ENCODE data around the gene OSCP1.
A peak's percentile ranks its signal among the peaks of the same experiment; 100 is the strongest.

Gene OSCP1

DNA sequence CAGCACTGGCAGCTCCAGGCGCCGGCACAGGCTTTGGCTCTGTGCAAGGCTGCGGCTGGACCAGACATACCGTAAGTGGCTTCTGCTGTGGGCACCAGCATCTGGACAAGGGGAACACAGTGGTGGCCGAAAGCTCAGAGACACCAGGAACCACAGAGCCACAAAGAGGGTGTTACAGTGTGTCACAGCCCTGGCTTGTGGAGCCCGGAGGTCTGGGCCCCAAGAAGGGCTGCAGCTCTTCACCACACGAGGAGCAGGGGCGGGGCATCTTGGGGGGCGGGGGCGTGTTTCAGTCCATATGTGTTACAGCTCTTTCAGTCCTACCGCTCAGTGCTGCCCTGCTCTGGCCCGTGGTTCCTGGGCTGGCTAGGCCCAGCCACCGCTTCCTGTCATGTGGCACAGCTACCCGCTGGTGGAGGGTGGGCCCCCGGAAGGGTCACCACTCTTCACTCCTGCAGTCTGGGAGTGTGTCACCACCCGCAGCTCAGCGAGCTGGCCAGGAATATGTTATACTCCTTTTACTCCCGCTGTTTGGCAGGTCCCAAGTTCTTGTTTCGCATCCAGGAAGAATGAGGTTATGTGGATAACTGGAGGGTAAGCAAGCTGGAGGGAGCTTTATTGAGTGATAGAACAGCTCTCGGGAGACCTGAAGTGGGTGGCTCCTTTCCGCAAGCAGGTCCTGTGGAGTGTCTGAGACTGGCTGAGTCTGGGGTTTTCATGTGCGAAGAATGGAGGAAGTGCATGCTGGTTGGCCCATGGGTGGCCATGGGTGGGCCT lies 49.2 kb downstream of the OSCP1 start:
- DNase-seq = no peak

DNA sequence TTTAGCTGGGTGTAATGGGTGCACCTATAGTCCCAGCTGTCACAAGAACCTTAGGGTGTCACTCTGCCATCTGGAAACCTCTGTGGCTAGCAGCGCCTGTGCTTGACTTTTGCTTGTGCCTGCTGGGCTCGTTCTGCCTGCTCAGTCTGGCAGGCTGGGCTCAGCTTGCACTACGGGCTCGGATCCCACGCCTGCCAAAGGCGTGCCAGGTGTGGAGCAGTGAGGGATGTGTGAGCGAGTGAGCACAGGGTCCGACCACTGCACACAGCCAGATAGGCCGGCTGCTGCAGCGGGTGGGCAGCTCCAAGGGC lies 49.8 kb downstream of the OSCP1 start:
- peak; percentile 1 for DNase-seq

DNA sequence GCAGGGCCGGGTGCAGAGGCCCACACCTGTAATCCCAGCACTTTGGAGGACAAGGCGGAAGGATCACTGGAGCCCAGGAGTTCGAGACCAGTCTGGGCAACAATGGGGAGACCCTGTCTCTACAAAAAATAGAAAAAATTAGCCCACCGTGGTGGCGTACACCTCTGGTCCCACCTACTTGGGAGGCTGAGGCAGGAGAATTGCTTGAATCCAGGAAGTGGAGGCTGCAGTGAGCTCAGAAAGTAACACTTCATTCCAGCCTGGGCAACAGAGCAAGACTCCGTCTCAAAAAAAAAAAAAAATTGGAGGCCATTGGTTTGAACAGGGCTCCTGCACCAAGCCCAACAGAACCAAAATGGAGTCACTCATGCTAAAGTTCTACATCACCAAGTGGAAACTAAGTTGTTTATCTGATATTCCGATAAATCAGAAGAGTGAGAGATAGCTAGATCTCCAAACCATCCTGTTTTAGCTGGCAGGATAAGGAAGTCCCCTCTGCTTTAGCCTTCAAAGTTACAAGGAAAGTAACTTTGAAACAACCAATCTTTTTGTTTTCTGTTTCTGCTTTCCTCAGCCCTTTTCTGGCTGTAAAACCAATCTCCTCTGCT lies 51.8 kb downstream of the OSCP1 start:
- no peak for DNase-seq

DNA sequence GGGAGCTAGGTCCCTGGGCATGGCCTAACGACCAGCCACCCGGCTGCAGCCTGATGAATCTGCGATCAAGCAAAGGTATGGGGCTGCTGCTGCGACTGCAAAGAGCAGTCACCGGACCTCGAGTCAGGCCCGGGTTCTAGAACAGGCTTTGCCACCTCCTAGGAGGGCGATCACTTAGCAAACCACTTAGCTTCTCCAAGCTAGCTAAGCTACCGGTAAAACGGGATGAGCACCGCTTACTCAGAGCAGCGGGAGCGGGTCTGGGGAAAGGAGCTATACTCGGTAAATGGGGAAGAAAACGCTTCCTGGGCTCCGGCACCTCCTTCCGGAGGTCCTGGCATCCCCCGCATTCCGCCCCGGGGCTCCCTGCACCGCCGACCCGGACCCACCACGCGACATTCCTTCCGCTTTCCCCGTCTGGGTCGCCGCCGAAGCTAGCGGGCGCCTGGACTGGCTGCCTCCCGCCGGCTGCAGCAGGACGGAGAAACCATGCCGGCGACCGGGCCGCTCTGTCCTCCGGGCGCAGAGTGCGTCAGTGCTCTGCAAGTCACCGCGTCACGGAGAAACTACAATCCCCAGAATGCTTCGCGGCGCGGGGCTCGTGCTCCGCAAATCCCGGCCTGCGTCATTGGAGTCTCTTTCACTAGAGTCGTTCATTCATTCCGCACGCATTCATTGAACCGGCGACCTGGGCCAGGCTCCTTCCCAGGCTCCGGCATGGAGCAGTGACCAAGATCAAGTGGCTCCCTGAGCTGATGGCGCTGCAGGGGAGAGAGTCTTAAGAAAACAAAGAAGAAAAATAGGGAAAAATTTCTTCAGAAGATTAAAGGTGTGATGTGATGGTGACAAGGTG lies 52.6 kb downstream of the OSCP1 start, which contains the start of gene LSM10:
TSS of gene LSM10 (minus strand) at position 531 of the 853 bp plus-strand sequence. CDS start 3,779 bp downstream, outside the sequence.
- DNase-seq = peak; percentile 68

DNA sequence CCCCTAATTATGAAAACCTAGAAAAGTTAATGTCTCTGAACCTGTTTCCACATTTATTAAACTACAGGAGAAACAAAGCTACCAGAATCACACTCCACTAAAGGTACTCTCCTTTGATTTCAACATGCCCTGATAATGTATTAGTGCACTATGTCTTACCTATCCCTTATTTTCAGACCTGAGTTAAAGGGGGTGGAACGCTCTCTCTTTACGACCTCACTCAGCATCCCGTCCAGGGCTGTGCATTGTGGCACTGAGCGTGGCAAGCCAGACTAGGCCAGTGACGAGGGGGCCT lies 53.2 kb downstream of the OSCP1 start:
- DNase-seq = no peak

DNA sequence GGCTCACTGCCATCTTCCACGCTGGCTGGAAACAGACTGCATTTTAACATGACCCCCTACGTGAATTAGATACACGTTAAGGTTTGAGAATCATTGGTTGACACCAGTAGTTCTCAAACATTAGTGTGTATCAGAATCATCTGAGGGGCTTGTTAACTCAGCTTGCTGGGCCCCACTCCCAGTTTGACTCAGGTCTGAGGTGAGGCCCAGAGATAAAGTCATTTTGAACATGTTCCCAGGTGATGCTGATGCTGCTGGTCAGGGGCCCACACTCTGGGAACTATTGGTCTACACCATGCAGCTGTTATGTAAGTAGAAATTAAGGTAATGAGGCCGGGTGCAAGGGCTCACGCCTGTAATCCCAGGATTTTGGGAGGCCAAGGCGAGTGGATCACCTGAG lies 53.9 kb downstream of the OSCP1 start:
- no peak for DNase-seq

DNA sequence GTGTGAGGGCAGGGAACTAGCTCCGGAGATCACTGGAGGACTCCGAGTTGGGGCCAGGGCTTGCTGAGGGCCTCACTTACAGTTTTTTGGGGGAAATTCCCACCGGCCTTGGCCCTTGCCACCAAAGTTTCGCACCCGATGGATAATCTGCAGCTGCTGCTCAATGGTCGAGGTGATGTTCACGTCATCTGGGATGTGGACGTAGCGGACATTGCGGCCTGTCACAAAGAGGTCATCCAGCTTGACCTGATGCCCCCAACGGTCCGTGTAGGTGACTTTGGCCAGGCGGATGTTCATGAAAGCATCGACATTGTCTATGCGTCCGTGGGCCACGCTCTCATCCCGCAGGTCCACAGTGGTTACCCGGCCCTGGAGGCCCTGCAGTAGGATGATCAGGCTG lies 56.6 kb downstream of the OSCP1 start:
- DNase-seq = no peak

DNA sequence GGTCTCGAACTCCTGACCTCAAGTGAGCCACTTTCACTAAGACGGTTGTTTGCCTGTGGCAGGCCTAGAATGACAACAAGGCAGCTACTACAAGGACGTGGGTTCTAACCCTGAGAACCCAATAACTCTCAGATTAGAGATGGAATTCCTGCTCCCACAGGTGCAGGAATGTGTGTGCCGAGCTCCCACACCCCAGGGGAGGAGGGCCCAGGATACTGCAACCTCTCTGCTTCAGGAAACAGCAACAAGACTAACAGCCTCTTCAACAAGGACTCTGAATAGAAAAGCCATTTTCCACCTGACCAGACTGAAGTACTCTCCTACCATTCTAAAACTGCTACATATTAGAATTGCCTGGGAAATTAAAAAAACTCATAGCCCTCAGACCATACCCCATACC lies 57.4 kb downstream of the OSCP1 start:
- DNase-seq = no peak

DNA sequence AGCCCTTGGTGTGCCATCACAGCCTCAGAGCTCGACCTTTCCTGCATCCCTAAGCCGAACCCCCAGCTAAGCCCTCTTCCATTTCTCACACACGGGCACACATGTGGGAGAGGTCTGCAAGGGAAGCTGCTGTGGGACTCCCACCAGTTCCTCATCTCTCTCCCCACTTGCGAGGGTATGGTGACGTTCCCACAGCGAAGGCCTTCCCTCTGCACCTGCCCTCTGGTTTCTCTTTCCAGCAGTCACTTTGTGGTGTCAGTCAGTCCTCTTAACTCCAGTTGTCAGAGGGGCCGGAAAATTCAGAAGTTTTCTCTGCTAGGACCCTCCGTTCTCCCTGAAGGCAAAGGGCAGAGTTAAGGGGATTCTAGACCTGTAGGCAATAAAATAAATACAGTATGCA lies 59.0 kb downstream of the OSCP1 start:
- DNase-seq = no peak

DNA sequence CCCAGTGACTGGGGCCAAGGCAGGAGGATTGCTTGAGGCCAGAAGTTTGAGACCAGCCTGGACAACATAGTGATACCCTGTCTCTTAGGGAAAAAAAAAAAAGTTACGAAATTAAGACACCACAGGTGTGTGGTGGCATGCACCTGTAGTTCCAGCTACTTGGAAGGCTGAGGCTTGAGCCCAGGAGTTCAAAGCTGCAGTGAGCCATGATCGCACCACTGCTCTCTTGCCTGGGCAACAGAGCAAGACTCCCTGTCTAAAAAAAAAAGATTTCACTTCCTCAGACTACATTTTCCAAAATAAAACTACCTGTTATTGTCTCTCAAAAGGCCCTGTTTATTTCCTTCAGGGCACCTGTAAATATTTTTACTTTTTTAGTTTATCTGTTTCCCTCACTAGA lies 59.8 kb downstream of the OSCP1 start:
- DNase-seq = no peak

DNA sequence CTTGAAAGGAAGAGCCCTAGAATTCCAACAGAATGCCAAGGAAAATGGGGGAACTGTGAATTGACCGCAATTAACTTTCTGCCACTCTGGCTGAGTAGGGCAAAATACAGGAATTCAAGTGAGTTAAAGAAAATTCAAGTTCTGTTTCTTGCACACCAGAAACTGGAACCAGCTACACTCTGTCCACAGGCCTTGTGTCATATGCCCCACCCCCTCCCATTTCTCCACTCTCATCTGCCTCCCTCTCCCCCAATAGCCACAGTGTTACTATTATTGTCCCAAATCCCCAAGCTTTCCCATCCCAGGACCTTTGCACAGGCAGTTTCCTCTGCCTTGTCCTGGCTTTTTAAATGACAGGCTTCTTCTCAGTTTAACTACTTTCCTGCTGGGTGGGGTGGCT lies 60.3 kb downstream of the OSCP1 start:
- DNase-seq = no peak

DNA sequence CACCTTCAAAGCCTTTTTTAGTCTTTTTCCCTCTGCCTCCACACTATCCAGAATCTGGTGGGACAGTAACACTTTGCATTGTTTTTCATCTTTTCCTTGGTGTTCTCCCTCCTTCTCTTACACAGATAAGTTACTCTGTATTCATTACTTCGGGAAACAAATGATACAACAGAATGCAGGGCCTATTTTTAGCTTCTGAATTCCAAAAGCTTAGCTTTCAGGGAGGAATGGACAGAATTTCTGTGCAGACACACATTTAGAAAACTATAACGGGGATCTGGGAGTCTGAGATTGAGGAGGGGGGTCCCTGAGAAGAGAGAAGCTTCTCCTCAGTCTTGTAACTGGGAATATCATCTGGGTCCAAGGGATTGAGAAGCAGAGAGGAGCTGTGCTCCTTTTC lies 61.0 kb downstream of the OSCP1 start:
- no peak for DNase-seq

DNA sequence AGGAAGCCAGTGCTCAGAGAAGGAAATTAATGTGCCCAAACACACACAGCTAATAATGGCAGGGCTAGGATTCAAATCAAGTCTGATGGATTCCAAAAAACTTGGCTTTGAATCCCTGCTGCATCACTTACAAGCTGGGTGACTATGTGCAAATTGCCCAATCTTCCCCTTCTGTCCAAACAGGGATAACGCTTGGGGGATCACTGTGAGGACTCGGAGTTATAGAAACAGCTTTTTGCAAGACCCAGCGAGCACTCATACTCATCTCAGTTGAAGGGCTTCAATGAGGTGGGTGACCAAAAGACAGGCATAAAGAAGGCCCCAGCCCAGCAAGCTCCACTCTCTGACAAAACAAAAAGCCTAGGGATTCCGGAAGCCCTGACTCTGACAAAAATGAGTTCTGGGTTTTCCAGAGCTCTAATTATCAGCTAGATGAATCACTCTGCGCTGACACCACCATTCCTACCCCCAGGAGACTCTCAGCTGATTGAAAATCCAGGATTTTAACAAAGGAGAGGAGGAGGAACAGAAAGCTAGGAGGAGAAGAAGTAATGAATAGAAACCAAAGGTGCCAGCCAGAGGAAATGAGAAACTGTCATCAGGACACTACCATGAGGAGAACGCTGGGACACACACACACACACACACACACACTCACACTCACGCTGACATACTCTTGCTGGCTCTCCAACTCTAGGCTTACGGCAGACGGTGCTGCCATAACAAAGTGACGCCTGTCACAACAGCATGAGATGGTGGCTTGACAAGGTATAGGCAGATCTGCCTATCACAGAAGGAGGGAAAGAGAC lies 62.9 kb downstream of the OSCP1 start:
- DNase-seq = no peak

DNA sequence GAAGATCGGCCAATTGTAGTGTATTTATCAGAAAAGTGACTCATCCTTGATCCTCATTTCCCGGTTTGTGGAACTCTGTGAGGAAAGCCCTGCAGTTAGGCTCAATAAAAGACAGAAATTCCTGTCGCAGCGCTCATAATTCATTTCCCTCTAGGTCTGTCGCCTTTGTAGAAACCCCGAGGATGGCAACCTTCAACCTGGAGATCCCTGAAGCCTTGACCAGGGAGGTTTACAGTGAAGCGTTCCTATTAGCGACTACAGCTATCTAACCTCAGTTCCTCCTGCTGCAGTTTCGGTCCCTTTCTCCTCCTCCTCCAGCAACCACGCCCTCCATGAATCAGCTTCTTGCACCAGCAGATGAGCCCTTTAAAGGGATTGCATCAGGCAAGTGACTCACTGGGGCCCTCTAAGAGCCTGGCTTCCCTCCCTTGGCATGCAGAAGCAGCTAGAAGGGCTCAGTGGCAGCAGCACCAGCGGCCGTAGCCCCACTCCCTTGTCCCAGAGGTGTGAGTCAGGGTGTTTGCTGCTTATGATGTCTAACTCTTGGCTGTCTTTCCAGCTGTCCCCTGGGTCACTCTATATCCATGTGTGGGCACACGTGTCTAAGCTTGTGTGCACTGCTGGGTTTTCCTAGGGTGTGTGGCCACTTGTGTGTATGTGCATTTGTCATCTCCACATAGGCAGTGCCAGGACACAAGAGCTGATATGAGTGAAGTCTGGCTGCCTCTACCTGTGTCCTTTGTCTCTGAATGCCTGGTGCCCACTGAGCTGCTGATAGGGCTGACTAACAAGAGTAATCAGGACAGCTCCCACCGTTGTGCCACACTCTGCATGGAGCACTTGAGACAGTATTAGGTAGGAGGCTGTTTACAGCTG lies 63.7 kb downstream of the OSCP1 start:
- DNase-seq = peak; percentile 70

DNA sequence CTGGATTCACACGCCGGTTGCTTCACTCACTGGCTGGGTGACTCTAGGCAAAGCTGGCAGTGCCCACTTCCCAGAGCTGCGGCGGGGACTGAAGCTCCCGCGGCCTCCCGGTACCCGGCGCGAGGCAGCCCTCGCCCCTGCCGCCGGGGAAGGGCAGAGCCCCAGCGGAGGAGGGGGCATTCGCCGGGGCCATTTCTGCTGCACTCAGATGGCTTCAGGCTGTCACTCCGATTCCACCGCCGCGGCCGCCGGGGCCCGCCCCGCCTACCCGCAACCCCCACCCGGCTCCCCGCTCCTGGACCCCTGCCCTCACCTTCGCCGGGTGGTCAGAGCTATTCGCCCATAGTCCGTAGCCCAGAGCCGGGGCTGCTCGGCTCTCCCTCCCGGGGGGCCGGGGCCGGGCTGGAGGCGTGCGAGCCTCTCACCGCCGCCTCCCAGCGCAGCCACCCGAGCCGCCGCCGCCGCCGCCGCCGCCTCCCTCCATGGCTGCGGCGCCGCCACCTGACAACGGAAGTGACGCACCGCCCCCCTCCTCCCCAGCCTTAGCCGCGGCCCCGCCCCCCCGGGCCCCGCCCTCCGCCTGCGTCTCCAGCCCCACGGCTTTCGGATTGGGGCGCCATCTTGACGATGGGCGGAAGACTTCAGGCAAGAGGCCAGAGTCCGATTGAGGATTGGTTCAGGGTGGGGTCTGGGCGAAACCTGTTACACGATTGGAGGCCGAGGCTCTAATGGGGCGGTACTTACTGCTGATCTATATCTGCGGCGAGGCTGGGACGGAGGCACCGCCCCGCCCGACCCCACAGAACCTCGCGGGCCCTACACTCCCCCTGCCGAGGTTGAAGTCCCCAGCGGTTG lies 64.6 kb downstream of the OSCP1 start, which contains the start of gene STK40:
TSS of gene STK40 (minus strand) at position 515 of the 855 bp plus-strand sequence. CDS start 24,592 bp downstream, outside the sequence.
- peak; percentile 95 for DNase-seq

DNA sequence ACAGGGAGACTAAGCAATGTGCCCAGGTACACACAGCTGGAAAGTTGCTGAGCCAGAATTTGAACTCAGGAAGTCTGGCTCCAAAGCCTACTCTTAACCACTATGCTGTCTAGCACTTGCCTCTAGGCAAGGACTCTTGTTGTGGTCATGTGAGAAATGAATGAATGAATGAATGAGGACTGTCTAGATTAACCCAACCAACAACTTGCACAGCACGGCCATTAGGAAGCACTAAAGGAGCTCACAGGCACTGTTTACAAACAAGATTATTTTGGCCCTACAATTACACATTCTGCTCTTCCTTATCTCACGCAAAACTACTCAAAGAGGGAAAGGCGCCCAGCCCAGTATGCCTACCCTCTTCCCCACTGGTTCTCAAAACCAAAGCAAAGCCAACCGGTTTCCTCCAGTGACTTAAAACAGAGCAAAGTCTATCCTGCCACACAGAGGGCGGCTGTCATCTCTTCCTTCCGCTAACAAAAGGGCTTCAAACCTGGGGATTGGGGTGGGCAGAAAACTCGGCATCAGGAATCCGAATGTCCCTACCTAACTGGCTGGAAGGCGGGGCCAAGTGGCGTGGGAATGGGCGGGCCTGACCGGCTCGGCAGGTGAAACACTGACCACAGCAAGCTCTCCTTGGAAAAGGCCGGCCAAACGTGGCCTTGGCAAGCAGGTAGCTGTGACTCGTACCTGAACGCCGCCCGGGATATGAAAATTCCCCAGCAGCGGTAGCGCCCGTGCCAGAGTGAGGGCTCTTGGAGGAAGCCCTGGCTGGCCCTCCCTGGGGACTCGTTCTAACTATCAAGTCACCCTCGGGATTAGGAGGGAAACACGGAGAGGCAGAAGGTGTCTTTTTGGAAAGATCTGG lies 65.5 kb downstream of the OSCP1 start:
- DNase-seq = no peak

DNA sequence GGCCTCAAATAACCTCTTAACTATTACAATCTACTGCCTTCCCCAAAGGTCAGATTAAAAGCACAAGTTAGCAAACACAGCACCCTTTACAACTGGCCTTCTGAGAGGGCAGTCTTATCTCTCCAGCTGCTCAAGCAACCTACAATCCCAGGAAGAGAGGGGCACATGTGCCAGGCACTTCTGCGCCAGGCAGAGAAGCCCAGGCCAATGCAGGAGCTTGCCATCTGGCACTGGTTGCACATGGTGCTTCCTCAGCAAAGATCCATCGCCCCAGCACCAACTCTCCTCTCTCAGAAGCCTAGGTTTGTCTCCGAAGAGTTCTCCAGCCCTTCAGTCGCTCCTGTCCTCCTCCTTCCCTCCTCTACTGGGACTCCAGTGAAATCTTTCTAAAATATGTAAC lies 67.0 kb downstream of the OSCP1 start:
- no peak for DNase-seq

DNA sequence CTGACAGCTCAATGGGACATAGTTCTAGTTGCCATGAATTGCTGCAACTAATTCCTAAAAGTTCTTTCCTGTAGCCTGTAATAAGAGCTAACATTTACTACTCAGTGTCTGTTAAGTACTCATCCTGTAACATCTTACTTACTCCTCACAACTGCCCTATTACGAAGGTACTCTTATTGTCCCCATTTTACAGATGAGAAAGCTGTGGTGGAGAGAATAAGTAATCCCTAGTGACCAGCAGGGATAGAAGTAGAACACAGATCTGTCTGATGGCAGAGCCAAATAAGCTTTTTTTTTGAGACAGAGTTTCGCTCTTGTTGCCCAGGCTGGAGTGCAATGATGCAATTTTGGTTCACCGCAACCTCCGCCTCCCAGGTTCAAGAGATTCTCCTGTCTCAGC lies 67.6 kb downstream of the OSCP1 start:
- no peak for DNase-seq

DNA sequence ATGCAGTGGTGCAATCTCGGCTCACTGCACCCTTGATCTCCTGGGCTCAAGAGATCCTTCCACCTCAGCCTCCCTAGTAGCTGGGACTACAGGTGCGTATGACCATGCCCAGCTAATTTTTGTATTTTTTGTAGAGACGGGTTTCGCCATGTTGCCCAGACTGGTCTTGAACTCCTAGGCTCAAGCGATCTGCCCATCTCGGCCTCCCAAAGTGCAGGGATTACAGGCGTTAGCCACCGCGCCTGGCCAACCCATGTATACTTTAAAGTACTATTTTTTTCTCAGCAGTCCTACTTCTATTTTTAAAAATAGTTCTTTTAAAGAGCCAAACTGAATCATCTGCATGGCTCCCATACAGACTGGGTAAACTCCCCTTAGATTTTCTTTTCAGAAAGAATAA lies 68.0 kb downstream of the OSCP1 start:
- no peak for DNase-seq

DNA sequence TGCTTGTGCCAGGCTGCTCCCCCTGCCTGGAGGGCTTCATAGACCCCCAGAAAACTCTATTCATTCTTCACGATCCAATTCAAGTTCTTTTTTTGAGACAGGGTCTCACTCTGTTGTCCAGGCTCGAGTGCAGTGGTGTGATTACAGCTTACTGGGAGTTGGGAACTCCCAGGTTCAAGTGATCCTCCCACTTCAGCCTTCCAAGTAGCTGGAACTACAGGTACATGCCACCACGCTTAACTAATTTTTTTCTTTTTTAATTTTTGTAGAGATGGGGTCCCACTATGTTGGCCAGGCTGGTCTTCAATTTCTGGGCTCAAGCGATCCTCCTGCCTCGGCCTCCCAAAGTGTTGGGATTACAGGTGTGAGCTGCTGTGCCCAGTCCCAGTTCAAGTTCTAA lies 68.8 kb downstream of the OSCP1 start:
- no peak for DNase-seq

Data from NCI-H1694 treated with DMSO at 0.1 percent for 48 hours (cell line).